A549 (cell line): ENCODE results near the gene KDM6B. TPM values are rescaled to one million over a fixed set of nuclear protein-coding genes. Genes with fewer than 3 reads are reported as not detected.

ENCODE experiments used
- ATAC-seq, 2 experiments: fragments of 200-7000 bp in 1 of 2; fragments of >200 bp in 1 of 2; cut with Nextera tagmentation in 1 of 2; cut with Tn5 transposase in 1 of 2; 3 replicates each; pipeline versions ENCODE4 v1.8.0 to v1.9.1; 2018 to 2020; ENCODE audit warnings: mild to moderate bottlenecking in 1 of 2, moderate library complexity in 1 of 2
- CTCF ChIA-PET: fragments of 300-600 bp; sonication (Branson Sonifier 250); formaldehyde crosslinking; extraction: SDS; loops from one replicate; lab custom pipeline; 2021; ENCODE audit warnings: antibody characterized with exemption, inconsistent platforms; lab: Yijun Ruan, JAX
- POLR2A ChIA-PET: fragments of 350-600 bp; formaldehyde crosslinking; extraction: SDS; loops from one replicate; lab custom pipeline; 2021; ENCODE audit warnings: antibody characterized with exemption, inconsistent platforms; lab: Yijun Ruan, JAX
- DNase-seq, 2 experiments: peaks; one replicate each; pipeline versions ENCODE4 v3.0.0 to v3.0.0-alpha.2; 2011 to 2016; ENCODE audit warnings: low read depth in 1 of 2, low spot score in 1 of 2
- FAIRE-seq: peaks from 2 replicates; lab custom pipeline; 2011; peaks lifted over from hg19 to GRCh38; lab: Jason Lieb, UNC
- H3K27ac ChIP-seq, 2 experiments: fragments of >200 bp; sonication (Bioruptor Twin); formaldehyde crosslinking; 3 replicates each; pipeline ENCODE4 v1.5.1; 2016 to 2017
- H3K4me1 ChIP-seq: fragments of >200 bp; sonication (Bioruptor Twin); formaldehyde crosslinking; 3 replicates; pipeline ENCODE4 v1.6.1; 2016
- H3K4me2 ChIP-seq: fragments of >200 bp; sonication (Bioruptor Twin); formaldehyde crosslinking; 3 replicates; pipeline ENCODE4 v1.6.1; 2016
- H3K4me3 ChIP-seq: fragments of >200 bp; sonication (Bioruptor Twin); formaldehyde crosslinking; 3 replicates; pipeline ENCODE4 v1.5.1; 2016
- H3K9me3 ChIP-seq: fragments of >200 bp; sonication (Bioruptor Twin); formaldehyde crosslinking; 3 replicates; pipeline ENCODE4 v1.6.1; 2016
- BHLHE40 ChIP-seq: IDR thresholded peaks from 2 replicates; pipeline ENCODE4 v1.6.1; 2012; ENCODE audit warnings: low read depth, low read length, inconsistent platforms
- CBX2 ChIP-seq: fragments of 200-600 bp; sonication (generic); IDR thresholded peaks from 2 replicates; pipeline ENCODE4 v1.6.1; 2016; ENCODE audit warnings: low read depth, mild to moderate bottlenecking, borderline replicate concordance
- CEBPB ChIP-seq, 2 experiments: fragments of >200 bp in 1 of 2; sonication (Bioruptor Twin) in 1 of 2; formaldehyde crosslinking in 1 of 2; IDR thresholded peaks; 2 replicates each; pipeline ENCODE4 v1.6.1; 2012 to 2016
- CHD2 ChIP-seq: fragments of 150-350 bp; IDR thresholded peaks from 2 replicates; pipeline ENCODE4 v1.6.1; 2014; ENCODE audit warnings: low read length; ENCODE audit not compliant: partially characterized antibody
- CHD4 ChIP-seq: fragments of 200-600 bp; sonication (generic); IDR thresholded peaks from 2 replicates; pipeline ENCODE4 v1.6.1; 2016; ENCODE audit warnings: antibody characterized with exemption, mild to moderate bottlenecking, borderline replicate concordance
- FOSB ChIP-seq: fragments of 250-450 bp; sonication (Bioruptor Pico); IDR thresholded peaks from 2 replicates; pipeline ENCODE4 v1.5.0; 2020; ENCODE audit warnings: mild to moderate bottlenecking, moderate library complexity
- FOSL2 ChIP-seq, 2 experiments: fragments of 450-650 bp in 1 of 2; fragments of >200 bp in 1 of 2; sonication (Bioruptor Twin) in 1 of 2; formaldehyde crosslinking; IDR thresholded peaks; 2 replicates each; pipeline versions ENCODE4 v1.5.0 to v1.6.1; 2016 to 2020; ENCODE audit warnings: mild to moderate bottlenecking in 1 of 2, moderate library complexity in 1 of 2
- GATA3 ChIP-seq: IDR thresholded peaks from 2 replicates; pipeline ENCODE4 v1.6.1; 2012; ENCODE audit warnings: borderline replicate concordance
- HOXB13 ChIP-seq: fragments of 250-450 bp; sonication (Bioruptor Pico); IDR thresholded peaks from 2 replicates; pipeline ENCODE4 v1.5.0; 2020; ENCODE audit warnings: low read depth, mild to moderate bottlenecking, moderate library complexity
- HOXB5 ChIP-seq: fragments of 250-450 bp; sonication (Bioruptor Pico); IDR thresholded peaks from 2 replicates; pipeline ENCODE4 v1.5.0; 2020; ENCODE audit warnings: mild to moderate bottlenecking, moderate library complexity
- JUN ChIP-seq, 2 experiments: fragments of >200 bp; sonication (Bioruptor Twin); formaldehyde crosslinking; IDR thresholded peaks; 2 replicates in 1 of 2; 3 replicates in 1 of 2; pipeline ENCODE4 v1.6.1; 2016 to 2017
- JUNB ChIP-seq: fragments of >200 bp; sonication (Bioruptor Twin); formaldehyde crosslinking; IDR thresholded peaks from 2 replicates; pipeline ENCODE4 v1.6.1; 2016
- KDM1A ChIP-seq: fragments of 200-600 bp; sonication (generic); IDR thresholded peaks from 2 replicates; pipeline ENCODE4 v1.6.1; 2016; ENCODE audit warnings: low read depth, mild to moderate bottlenecking
- MAFK ChIP-seq: fragments of 450-650 bp; IDR thresholded peaks from 2 replicates; pipeline ENCODE4 v1.6.1; 2014; ENCODE audit not compliant: partially characterized antibody
- MAZ ChIP-seq: fragments of 150-350 bp; IDR thresholded peaks from 2 replicates; pipeline ENCODE4 v1.6.1; 2014; ENCODE audit warnings: antibody characterized with exemption, low read depth, low read length, borderline replicate concordance
- MYC ChIP-seq: IDR thresholded peaks from 2 replicates; pipeline ENCODE4 v1.6.1; 2012; ENCODE audit warnings: mild to moderate bottlenecking, inconsistent platforms, low read length, improper control_type of control experiment, borderline replicate concordance
- PHF8 ChIP-seq: fragments of 200-600 bp; sonication (generic); IDR thresholded peaks from 2 replicates; pipeline ENCODE4 v1.6.1; 2016; ENCODE audit warnings: low read depth, mild to moderate bottlenecking, antibody characterized with exemption, moderate library complexity, borderline replicate concordance
- POLR2A ChIP-seq: IDR thresholded peaks from 2 replicates; pipeline ENCODE4 v1.6.1; 2012; ENCODE audit warnings: mild to moderate bottlenecking, low read length
- POLR2AphosphoS2 ChIP-seq: conservative IDR thresholded peaks from 2 replicates; pipeline ENCODE4 v1.6.1; 2012; ENCODE audit warnings: low read length, improper control_type of control experiment, inconsistent platforms
- RCOR1 ChIP-seq: fragments of 150-350 bp; IDR thresholded peaks from 2 replicates; pipeline ENCODE4 v1.6.1; 2014; ENCODE audit warnings: antibody characterized with exemption, low read length, low read depth
- RFX5 ChIP-seq: fragments of 450-650 bp; IDR thresholded peaks from 2 replicates; pipeline ENCODE4 v1.7.1; 2014; ENCODE audit warnings: antibody characterized with exemption, mild to moderate bottlenecking, moderate library complexity
- TP53 ChIP-seq: fragments of 250-450 bp; sonication (Bioruptor Pico); IDR thresholded peaks from 2 replicates; pipeline ENCODE4 v1.5.0; 2021; ENCODE audit warnings: mild to moderate bottlenecking, moderate library complexity
- ZC3H11A ChIP-seq: fragments of 450-650 bp; IDR thresholded peaks from 2 replicates; pipeline ENCODE4 v1.6.1; 2014; ENCODE audit warnings: antibody characterized with exemption, mild to moderate bottlenecking
- ZNF302 ChIP-seq: fragments of 250-450 bp; sonication (Bioruptor Pico); IDR thresholded peaks from 2 replicates; pipeline ENCODE4 v1.9.0; 2021; ENCODE audit warnings: inconsistent platforms, mild to moderate bottlenecking, moderate library complexity
- ZSCAN20 ChIP-seq: fragments of 250-450 bp; sonication (Bioruptor Pico); IDR thresholded peaks from 2 replicates; pipeline ENCODE4 v1.8.0; 2022; ENCODE audit warnings: mild to moderate bottlenecking, moderate library complexity
- WGBS: methylation state at CpG from one replicate; pipeline ENCODE4 v1.1.6; 2017; ENCODE audit errors: missing lambda C conversion rate; 5-methylcytosine and 5-hydroxymethylcytosine counted together
- polyA plus RNA-seq, 4 experiments: library from polyadenylated mRNA; depleted of rRNA in 3 of 4; stranded (reverse); fragments of >200 nt; fragmentation: RNase III in 1 of 4; extraction: RNeasy Plus Mini Kit Qiagen cat#74134 plus additional on column Dnase treatment in 1 of 4; gene quantifications; 2 replicates in 3 of 4; 3 replicates in 1 of 4; pipeline ENCODE4 v1.2.3, GENCODE V29; 2011 to 2017
- TF ChIP-seq, protein P1 (sequence below): fragments of 450-650 bp; IDR thresholded peaks from 2 replicates; pipeline ENCODE4 v1.6.1; 2014; ENCODE audit warnings: antibody characterized with exemption
- TF ChIP-seq, protein P2 (sequence below): fragments of >200 bp; sonication (Bioruptor Twin); formaldehyde crosslinking; IDR thresholded peaks from 3 replicates; pipeline ENCODE4 v1.6.1; 2016
- TF ChIP-seq, protein P3 (sequence below): IDR thresholded peaks from 2 replicates; pipeline ENCODE4 v1.6.1; 2012
- TF ChIP-seq, protein P4 (sequence below): fragments of >200 bp; sonication (Bioruptor Twin); formaldehyde crosslinking; IDR thresholded peaks from 3 replicates; pipeline ENCODE4 v1.5.1; 2016
- TF ChIP-seq, protein P5 (sequence below): IDR thresholded peaks from 2 replicates; pipeline ENCODE4 v1.6.1; 2012
- TF ChIP-seq, protein P6 (sequence below): fragments of 200-600 bp; sonication (generic); IDR thresholded peaks from 2 replicates; pipeline ENCODE4 v1.6.1; 2016; ENCODE audit warnings: antibody characterized with exemption, mild to moderate bottlenecking, moderate library complexity

Gene KDM6B
- polyA plus RNA-seq, 2 of the 4 experiments (the other 2 are of a cell fraction): 1.3 to 8.8 TPM

DNA sequence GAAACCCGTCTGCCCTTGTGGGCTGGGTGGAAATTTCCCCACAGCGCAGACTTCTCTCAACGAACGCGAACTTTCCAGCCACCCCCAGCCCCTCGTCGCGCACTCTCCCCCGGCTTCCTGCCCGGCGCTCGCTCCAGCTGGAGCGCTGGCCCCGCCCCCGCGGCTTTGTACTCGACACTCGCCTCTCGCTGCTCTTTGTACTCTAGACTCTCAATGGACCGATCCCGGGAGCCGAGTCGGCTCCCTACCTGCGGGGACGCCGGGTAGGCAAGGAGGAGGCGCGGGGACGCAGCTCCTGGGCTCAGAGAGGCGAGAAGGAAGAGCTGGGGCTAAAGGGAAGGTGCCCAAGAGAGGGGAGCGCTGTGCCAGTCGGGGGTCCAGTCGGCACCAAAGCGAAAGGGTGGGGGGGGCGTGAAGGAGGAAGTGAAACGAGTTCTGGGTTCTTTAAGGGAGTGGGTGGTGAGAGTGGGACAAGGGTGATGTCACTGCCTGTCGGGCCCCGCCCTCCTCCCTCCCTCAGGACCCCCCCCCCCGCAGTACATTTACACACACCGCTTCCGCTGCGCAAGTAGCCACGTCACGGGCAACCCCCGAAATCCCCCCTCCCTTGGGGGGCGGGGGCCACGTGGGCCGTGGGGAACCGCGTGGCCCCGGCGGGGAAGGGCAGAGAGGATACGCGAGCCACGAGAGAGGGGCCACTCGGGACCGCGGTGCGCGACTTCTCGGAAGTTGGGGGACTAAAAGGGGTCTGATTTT is 9.7 kb downstream of the KDM6B start:
- peaks cover 36% of the 10 kb centered on the region for H3K4me1 ChIP-seq
- TF ChIP-seq POLR2A (peak; percentile 43), JUN (IDR thresholded peaks at IDR 0.05) (peak; percentile 66 to 79; a peak in 4 of 5 replicates), ZNF302 (no peak), HOXB13 (CRISPR knock-in tag) (no peak), ZSCAN20 (CRISPR knock-in tag) (no peak), KDM1A (no peak), FOSB (CRISPR knock-in tag) (peak; percentile 92), RCOR1 (no peak), BHLHE40 (0 out of 2 replicates have a peak, but pooled peaks have one; percentile 31), ZC3H11A (no peak), TP53 (CRISPR knock-in tag) (peak; percentile 34; the same call in 1 of the 2 replicates), POLR2AphosphoS2 (peak; percentile 55; the same call in 1 of the 2 replicates), CEBPB (IDR thresholded peaks at IDR 0.05) (peak in 1 of 2 experiments; percentile 11; a peak in 1 of 4 replicates), GATA3 (peak; percentile 61), CBX2 (no peak), FOSL2 (IDR thresholded peaks at IDR 0.05) (no peak), FOSL2 (CRISPR knock-in tag; IDR thresholded peaks at IDR 0.05) (peak; percentile 59; the same call in 1 of the 2 replicates), JUNB (no peak), RFX5 (no peak), CHD2 (peak; percentile 38), MAFK (no peak), MYC (peak; percentile 99), HOXB5 (CRISPR knock-in tag) (no peak), PHF8 (0 out of 2 replicates have a peak, but pooled peaks have one; percentile 8), CHD4 (no peak; the same call in 1 of the 2 replicates), MAZ (peak; percentile 97)
- TF ChIP-seq, protein P1, sequence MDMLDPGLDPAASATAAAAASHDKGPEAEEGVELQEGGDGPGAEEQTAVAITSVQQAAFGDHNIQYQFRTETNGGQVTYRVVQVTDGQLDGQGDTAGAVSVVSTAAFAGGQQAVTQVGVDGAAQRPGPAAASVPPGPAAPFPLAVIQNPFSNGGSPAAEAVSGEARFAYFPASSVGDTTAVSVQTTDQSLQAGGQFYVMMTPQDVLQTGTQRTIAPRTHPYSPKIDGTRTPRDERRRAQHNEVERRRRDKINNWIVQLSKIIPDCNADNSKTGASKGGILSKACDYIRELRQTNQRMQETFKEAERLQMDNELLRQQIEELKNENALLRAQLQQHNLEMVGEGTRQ: peak; percentile 82
- TF ChIP-seq, protein P2, sequence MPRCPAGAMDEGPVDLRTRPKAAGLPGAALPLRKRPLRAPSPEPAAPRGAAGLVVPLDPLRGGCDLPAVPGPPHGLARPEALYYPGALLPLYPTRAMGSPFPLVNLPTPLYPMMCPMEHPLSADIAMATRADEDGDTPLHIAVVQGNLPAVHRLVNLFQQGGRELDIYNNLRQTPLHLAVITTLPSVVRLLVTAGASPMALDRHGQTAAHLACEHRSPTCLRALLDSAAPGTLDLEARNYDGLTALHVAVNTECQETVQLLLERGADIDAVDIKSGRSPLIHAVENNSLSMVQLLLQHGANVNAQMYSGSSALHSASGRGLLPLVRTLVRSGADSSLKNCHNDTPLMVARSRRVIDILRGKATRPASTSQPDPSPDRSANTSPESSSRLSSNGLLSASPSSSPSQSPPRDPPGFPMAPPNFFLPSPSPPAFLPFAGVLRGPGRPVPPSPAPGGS: peak; percentile 19; the same call in 1 of the 3 replicates
- TF ChIP-seq, protein P3, sequence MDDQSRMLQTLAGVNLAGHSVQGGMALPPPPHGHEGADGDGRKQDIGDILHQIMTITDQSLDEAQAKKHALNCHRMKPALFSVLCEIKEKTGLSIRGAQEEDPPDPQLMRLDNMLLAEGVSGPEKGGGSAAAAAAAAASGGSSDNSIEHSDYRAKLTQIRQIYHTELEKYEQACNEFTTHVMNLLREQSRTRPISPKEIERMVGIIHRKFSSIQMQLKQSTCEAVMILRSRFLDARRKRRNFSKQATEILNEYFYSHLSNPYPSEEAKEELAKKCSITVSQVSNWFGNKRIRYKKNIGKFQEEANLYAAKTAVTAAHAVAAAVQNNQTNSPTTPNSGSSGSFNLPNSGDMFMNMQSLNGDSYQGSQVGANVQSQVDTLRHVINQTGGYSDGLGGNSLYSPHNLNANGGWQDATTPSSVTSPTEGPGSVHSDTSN: peak; percentile 61; the same call in 1 of the 2 replicates
- TF ChIP-seq, protein P4, sequence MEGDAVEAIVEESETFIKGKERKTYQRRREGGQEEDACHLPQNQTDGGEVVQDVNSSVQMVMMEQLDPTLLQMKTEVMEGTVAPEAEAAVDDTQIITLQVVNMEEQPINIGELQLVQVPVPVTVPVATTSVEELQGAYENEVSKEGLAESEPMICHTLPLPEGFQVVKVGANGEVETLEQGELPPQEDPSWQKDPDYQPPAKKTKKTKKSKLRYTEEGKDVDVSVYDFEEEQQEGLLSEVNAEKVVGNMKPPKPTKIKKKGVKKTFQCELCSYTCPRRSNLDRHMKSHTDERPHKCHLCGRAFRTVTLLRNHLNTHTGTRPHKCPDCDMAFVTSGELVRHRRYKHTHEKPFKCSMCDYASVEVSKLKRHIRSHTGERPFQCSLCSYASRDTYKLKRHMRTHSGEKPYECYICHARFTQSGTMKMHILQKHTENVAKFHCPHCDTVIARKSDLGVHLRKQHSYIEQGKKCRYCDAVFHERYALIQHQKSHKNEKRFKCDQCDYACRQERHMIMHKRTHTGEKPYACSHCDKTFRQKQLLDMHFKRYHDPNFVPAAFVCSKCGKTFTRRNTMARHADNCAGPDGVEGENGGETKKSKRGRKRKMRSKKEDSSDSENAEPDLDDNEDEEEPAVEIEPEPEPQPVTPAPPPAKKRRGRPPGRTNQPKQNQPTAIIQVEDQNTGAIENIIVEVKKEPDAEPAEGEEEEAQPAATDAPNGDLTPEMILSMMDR: no peak
- TF ChIP-seq, protein P5, sequence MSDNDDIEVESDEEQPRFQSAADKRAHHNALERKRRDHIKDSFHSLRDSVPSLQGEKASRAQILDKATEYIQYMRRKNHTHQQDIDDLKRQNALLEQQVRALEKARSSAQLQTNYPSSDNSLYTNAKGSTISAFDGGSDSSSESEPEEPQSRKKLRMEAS: peak; percentile 89
- TF ChIP-seq, protein P6, sequence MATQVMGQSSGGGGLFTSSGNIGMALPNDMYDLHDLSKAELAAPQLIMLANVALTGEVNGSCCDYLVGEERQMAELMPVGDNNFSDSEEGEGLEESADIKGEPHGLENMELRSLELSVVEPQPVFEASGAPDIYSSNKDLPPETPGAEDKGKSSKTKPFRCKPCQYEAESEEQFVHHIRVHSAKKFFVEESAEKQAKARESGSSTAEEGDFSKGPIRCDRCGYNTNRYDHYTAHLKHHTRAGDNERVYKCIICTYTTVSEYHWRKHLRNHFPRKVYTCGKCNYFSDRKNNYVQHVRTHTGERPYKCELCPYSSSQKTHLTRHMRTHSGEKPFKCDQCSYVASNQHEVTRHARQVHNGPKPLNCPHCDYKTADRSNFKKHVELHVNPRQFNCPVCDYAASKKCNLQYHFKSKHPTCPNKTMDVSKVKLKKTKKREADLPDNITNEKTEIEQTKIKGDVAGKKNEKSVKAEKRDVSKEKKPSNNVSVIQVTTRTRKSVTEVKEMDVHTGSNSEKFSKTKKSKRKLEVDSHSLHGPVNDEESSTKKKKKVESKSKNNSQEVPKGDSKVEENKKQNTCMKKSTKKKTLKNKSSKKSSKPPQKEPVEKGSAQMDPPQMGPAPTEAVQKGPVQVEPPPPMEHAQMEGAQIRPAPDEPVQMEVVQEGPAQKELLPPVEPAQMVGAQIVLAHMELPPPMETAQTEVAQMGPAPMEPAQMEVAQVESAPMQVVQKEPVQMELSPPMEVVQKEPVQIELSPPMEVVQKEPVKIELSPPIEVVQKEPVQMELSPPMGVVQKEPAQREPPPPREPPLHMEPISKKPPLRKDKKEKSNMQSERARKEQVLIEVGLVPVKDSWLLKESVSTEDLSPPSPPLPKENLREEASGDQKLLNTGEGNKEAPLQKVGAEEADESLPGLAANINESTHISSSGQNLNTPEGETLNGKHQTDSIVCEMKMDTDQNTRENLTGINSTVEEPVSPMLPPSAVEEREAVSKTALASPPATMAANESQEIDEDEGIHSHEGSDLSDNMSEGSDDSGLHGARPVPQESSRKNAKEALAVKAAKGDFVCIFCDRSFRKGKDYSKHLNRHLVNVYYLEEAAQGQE: 0 out of 2 replicates have a peak, but pooled peaks have one; percentile 34
- peak overlapping the region; percentile 96 for H3K27ac ChIP-seq
- ATAC-seq: peak; percentile 35 to 44
- ChIA-PET CTCF (interaction anchor here (1.3 to 25.1 kb wide), 7 partner anchors 7 to 127 kb away, joined by 3 to 677 read pairs (median 9); partner anchors contain the start of genes KDM6B and NAA38), POLR2A (interaction anchor here (0.6 to 5.7 kb wide), 7 partner anchors 9 to 157 kb away, joined by 3 to 65 read pairs (median 6); partner anchors contain the start of genes CYB5D1, NAA38 and TP53)
- H3K4me2 ChIP-seq: peak overlapping the region; percentile 91
- no peak for FAIRE-seq
- H3K9me3 ChIP-seq: no peaks in the 10 kb centered on the region
- WGBS: 2% methylated on average over 51 of the region's 61 CpGs
- DNase-seq: peak; percentile 90 to 96
- peak overlapping the region; percentile 80 for H3K4me3 ChIP-seq
